ENCODE results near the gene MGST3.

DNA sequence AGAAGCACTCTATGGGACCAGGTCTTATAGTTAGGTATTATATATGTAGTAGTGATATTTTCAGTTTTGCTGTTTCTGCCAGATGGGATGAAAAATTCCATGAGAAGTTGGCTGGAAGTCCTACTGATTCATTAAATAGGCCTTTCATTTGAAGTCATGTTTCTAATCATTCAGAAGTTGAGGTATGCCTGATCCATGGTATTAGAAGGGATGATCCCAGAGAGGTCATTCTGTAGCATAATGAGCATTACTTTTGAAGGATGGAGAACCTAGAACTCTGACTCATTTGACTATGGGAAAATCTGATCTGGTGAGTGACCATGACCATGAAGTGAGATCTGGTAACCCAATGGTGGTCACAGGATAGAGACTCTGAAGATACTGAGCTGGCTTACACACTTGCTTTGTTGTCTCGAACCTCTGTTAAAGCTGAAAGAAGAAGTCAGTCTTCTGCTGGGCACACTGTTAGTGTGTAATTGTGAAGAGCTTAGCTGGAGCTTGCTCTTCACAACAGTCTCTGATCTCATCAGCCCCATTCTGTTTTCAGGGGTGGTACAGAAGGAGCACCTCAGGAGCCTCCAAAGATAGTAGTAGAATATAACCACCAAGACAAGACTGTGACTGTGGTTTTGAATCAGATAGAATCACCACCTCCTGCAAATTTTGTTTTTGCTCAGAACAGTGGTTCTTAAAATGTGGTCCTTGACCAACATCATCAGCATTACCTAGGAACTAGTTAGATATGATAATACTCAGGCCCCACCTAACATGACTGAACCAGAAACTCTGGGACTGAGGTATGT, 9.0 kb downstream of the MGST3 start:
- TF ChIP-seq, protein P1, sequence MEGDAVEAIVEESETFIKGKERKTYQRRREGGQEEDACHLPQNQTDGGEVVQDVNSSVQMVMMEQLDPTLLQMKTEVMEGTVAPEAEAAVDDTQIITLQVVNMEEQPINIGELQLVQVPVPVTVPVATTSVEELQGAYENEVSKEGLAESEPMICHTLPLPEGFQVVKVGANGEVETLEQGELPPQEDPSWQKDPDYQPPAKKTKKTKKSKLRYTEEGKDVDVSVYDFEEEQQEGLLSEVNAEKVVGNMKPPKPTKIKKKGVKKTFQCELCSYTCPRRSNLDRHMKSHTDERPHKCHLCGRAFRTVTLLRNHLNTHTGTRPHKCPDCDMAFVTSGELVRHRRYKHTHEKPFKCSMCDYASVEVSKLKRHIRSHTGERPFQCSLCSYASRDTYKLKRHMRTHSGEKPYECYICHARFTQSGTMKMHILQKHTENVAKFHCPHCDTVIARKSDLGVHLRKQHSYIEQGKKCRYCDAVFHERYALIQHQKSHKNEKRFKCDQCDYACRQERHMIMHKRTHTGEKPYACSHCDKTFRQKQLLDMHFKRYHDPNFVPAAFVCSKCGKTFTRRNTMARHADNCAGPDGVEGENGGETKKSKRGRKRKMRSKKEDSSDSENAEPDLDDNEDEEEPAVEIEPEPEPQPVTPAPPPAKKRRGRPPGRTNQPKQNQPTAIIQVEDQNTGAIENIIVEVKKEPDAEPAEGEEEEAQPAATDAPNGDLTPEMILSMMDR (IDR thresholded peaks at IDR 0.05), result no peak
- TF ChIP-seq POLR2A (IDR thresholded peaks at IDR 0.05), result no peak
